Ascending aorta (tissue), 2 donors: Measurements from ENCODE around the gene PDE8B. TPM values are rescaled to one million over a fixed set of nuclear protein-coding genes. Genes with fewer than 3 reads are reported as not detected.

Experiments
- DNase-seq, 2 donors: peaks; one replicate each; pipeline ENCODE4 v3.0.0-alpha.2; 2019; ENCODE audit warnings: low spot score in 2 of 2
- H3K27ac ChIP-seq, 2 donors: fragments of 200-600 bp; sonication (generic); one replicate each; pipeline ENCODE4 v1.5.1; 2016 to 2017; ENCODE audit warnings: mild to moderate bottlenecking in 1 of 2
- H3K27me3 ChIP-seq: fragments of 200-600 bp; sonication (generic); one replicate; pipeline ENCODE4 v1.5.1; 2017
- H3K36me3 ChIP-seq, 2 donors: fragments of 200-600 bp; sonication (generic); one replicate each; pipeline ENCODE4 v1.5.1; 2016
- H3K4me1 ChIP-seq, 2 donors: fragments of 200-600 bp; sonication (generic); one replicate each; pipeline ENCODE4 v1.5.1; 2016 to 2017; ENCODE audit warnings: mild to moderate bottlenecking in 1 of 2
- H3K4me3 ChIP-seq, 2 donors: fragments of 200-600 bp; sonication (generic); one replicate each; pipeline ENCODE4 v1.5.1; 2016 to 2017; ENCODE audit warnings: mild to moderate bottlenecking in 1 of 2
- H3K9me3 ChIP-seq, 2 donors: fragments of 200-600 bp; sonication (generic); one replicate each; pipeline ENCODE4 v1.5.1; 2016
- CTCF ChIP-seq, 3 experiments: fragments of 200-600 bp in 2 of 3; fragments of 450-650 bp in 1 of 3; sonication (generic) in 2 of 3; IDR thresholded peaks; one replicate each; pipeline ENCODE4 v1.5.1; 2016 to 2019; ENCODE audit warnings: antibody characterized with exemption in 3 of 3, mild to moderate bottlenecking in 1 of 3, moderate library complexity in 1 of 3
- intact Hi-C: fragments of 100-400 bp; cut with DNase I; formaldehyde crosslinking; loops from one replicate; pipeline ENCODE4 v1.15.1; 2023
- total RNA-seq: library from RNA; depleted of rRNA; stranded (reverse); fragments of >200 nt; gene quantifications from one replicate; pipeline ENCODE4 v1.1.0, GENCODE V29; 2016

PDE8B gene
- total RNA-seq, 1 donor from 2014 or later, result 28.1 TPM

GRCh38 chr5:77318060-77318459 is 107.6 kb downstream of the PDE8B start:
- no peaks in the 10 kb centered on the region for H3K9me3 ChIP-seq
- H3K27me3 ChIP-seq, result no peaks in the 10 kb centered on the region
- intact Hi-C loops, result no loop called here
- no peak overlapping the region for H3K27ac ChIP-seq
- H3K4me3 ChIP-seq, result no peak overlapping the region
- peaks cover 0 to 9% of the 10 kb centered on the region in 2 donors for H3K4me1 ChIP-seq
- H3K36me3 ChIP-seq, result no peaks in the 10 kb centered on the region
- no peak for TF ChIP-seq CTCF (IDR thresholded peaks at IDR 0.05)
- no peak for DNase-seq

GRCh38 chr5:77319117-77319804 is 108.8 kb downstream of the PDE8B start:
- Histone ChIP-seq H3K4me1 (peaks cover 0 to 9% of the 10 kb centered on the region in 2 donors), H3K27ac (no peak overlapping the region), H3K27me3 (no peaks in the 10 kb centered on the region), H3K4me3 (no peak overlapping the region), H3K9me3 (no peaks in the 10 kb centered on the region), H3K36me3 (no peaks in the 10 kb centered on the region)
- TF ChIP-seq CTCF (IDR thresholded peaks at IDR 0.05), result no peak
- no peak for DNase-seq
- intact Hi-C loops, result no loop called here

GRCh38 chr5:77321793-77322394 is 111.4 kb downstream of the PDE8B start:
- DNase-seq, result no peak
- intact Hi-C loops, result no loop called here
- Histone ChIP-seq H3K27me3 (no peaks in the 10 kb centered on the region), H3K36me3 (no peaks in the 10 kb centered on the region), H3K27ac (no peak overlapping the region), H3K4me3 (no peak overlapping the region), H3K9me3 (no peaks in the 10 kb centered on the region), H3K4me1 (peaks cover 0 to 10% of the 10 kb centered on the region in 2 donors)
- no peak for TF ChIP-seq CTCF (IDR thresholded peaks at IDR 0.05)

GRCh38 chr5:77322406-77322805 is 111.9 kb downstream of the PDE8B start:
- intact Hi-C loops, result no loop called here
- TF ChIP-seq CTCF (IDR thresholded peaks at IDR 0.05), result no peak

GRCh38 chr5:77325921-77326541 is 115.6 kb downstream of the PDE8B start:
- intact Hi-C loops, result loop anchor here (5.0 kb wide), 1 partner anchor 101 kb away; no protein-coding TSS in a partner anchor
- H3K4me1 ChIP-seq, result peaks cover 4 to 35% of the 10 kb centered on the region in 2 donors
- no peaks in the 10 kb centered on the region for H3K36me3 ChIP-seq
- TF ChIP-seq CTCF (IDR thresholded peaks at IDR 0.05), result no peak
- no peaks in the 10 kb centered on the region for H3K9me3 ChIP-seq
- H3K4me3 ChIP-seq, result no peak overlapping the region
- no peaks in the 10 kb centered on the region for H3K27me3 ChIP-seq
- no peak overlapping the region for H3K27ac ChIP-seq
- DNase-seq, result no peak

More at GRCh38 chr5:77322406-77322805, 111.9 kb downstream of the PDE8B start:
- H3K9me3 ChIP-seq, result no peaks in the 10 kb centered on the region
- H3K27me3 ChIP-seq, result no peaks in the 10 kb centered on the region
- DNase-seq, result no peak
- no peak overlapping the region for H3K27ac ChIP-seq
- no peaks in the 10 kb centered on the region for H3K36me3 ChIP-seq
- no peak overlapping the region for H3K4me3 ChIP-seq
- peaks cover 0 to 11% of the 10 kb centered on the region in 2 donors for H3K4me1 ChIP-seq
